H1 (cell line): ENCODE results near the gene SART1.

Experiments used
- CBX8 ChIP-seq: fragments of 300-800, 300-1000 bp; sonication (generic); IDR thresholded peaks from 2 replicates; pipeline ENCODE4 v1.7.1; 2016; ENCODE audit warnings: low read depth, low read length, borderline replicate concordance
- CHD1 ChIP-seq: IDR thresholded peaks from 2 replicates; pipeline ENCODE4 v1.6.1; 2012; ENCODE audit warnings: low read depth, low read length, improper control_type of control experiment
- CTCF ChIP-seq, 3 experiments: IDR thresholded peaks; 1 replicate in 2 of 3; 2 replicates in 1 of 3; pipeline versions ENCODE4 v1.5.1 to v1.6.1; 2011; ENCODE audit warnings: low read length in 3 of 3, mild to moderate bottlenecking in 3 of 3, inconsistent platforms in 2 of 3, low read depth in 1 of 3, moderate library complexity in 1 of 3; ENCODE audit not compliant: insufficient read depth in 1 of 3; ENCODE audit errors: control extremely low read depth in 1 of 3
- EZH2 ChIP-seq: fragments of 200-600 bp; sonication (generic); IDR thresholded peaks from 2 replicates; pipeline ENCODE4 v1.7.1; 2012; ENCODE audit warnings: low read depth, mild to moderate bottlenecking, moderate library complexity, low read length, inconsistent platforms; ENCODE audit not compliant: severe bottlenecking
- JUND ChIP-seq: IDR thresholded peaks from 2 replicates; pipeline ENCODE4 v1.6.1; 2011; ENCODE audit warnings: mild to moderate bottlenecking, improper control_type of control experiment, low read length
- POLR2A ChIP-seq, 2 experiments: IDR thresholded peaks; 1 replicate in 1 of 2; 2 replicates in 1 of 2; pipeline ENCODE4 v1.6.1; 2011; ENCODE audit warnings: low read depth in 2 of 2, low read length in 2 of 2, mild to moderate bottlenecking in 2 of 2; ENCODE audit errors: control extremely low read depth in 1 of 2
- RAD21 ChIP-seq, 2 experiments: IDR thresholded peaks in 1 of 2; conservative IDR thresholded peaks in 1 of 2; 2 replicates each; pipeline ENCODE4 v1.6.1; 2011; ENCODE audit warnings: low read depth in 2 of 2, low read length in 2 of 2, improper control_type of control experiment in 1 of 2, inconsistent platforms in 1 of 2, mild to moderate bottlenecking in 1 of 2, moderate library complexity in 1 of 2
- SP1 ChIP-seq: IDR thresholded peaks from 2 replicates; pipeline ENCODE4 v1.6.1; 2011; ENCODE audit warnings: low read depth, low read length

- TF ChIP-seq SP1: no peak
- no peak for TF ChIP-seq CBX8
- no peak for TF ChIP-seq POLR2A (IDR thresholded peaks at IDR 0.05; ENCODE audit: control extremely low read depth in 1 of 2, low read depth in 2 of 2, low read length in 2 of 2)
- no peak for TF ChIP-seq CTCF (IDR thresholded peaks at IDR 0.05; ENCODE audit: control extremely low read depth in 1 of 3, insufficient read depth in 1 of 3, low read depth in 1 of 3, low read length in 3 of 3)
- no peak for TF ChIP-seq CHD1
- TF ChIP-seq RAD21 (IDR thresholded peaks at IDR 0.05 in 1 of 2, conservative IDR thresholded peaks at IDR 0.05 in 1 of 2; ENCODE audit: low read depth in 2 of 2, low read length in 2 of 2): no peak
- no peak for TF ChIP-seq EZH2
- no peak for TF ChIP-seq JUND
Observed at GRCh38 chr11:65954771-65955170, 6.8 kb upstream of the SART1 start.
